ENCODE measurements around the gene ZNF665. TPM values are rescaled to one million over a fixed set of nuclear protein-coding genes. Genes with fewer than 3 reads are reported as not detected.
"Not testable (repeated sequence)": the region's sequence is repeated elsewhere in the genome, so short reads cannot be mapped to it uniquely, and the experiment has no call there.

Gene ZNF665
- total RNA-seq, 2 donors from 2014 or later = 1.1 to 2.2 TPM

- no peak for DNase-seq (ENCODE audit: low spot score)
- peaks cover 4% of the 10 kb centered on the region for H3K36me3 ChIP-seq
- no peak overlapping the region for H3K4me3 ChIP-seq
- peaks cover 5 to 31% of the 10 kb centered on the region in 2 donors for H3K9me3 ChIP-seq
- H3K27ac ChIP-seq = no peak overlapping the region
- peaks cover 0 to 7% of the 10 kb centered on the region in 2 donors for H3K4me1 ChIP-seq
- no peaks in the 10 kb centered on the region for H3K27me3 ChIP-seq
- TF ChIP-seq CTCF (IDR thresholded peaks at IDR 0.05) = no peak
These were observed 56.7 kb downstream of the ZNF665 start for GRCh38 chr19:53136432-53136831.

- no peaks in the 10 kb centered on the region for H3K27me3 ChIP-seq
- H3K4me3 ChIP-seq = peak within 1 kb of the TSS; percentile 65 to 75
- DNase-seq (ENCODE audit: low spot score) = peak; percentile 84
- peak within 1 kb of the TSS; percentile 82 to 90 for H3K27ac ChIP-seq
- no peak for TF ChIP-seq CTCF (IDR thresholded peaks at IDR 0.05)
- peaks cover 0 to 12% of the 10 kb centered on the region in 2 donors for H3K4me1 ChIP-seq
- no peaks in the 10 kb centered on the region for H3K9me3 ChIP-seq
- no peaks in the 10 kb centered on the region for H3K36me3 ChIP-seq
These were observed 60.8 kb downstream of the ZNF665 start, which contains the start of gene ZNF415 for GRCh38 chr19:53132141-53132991. TSS of gene ZNF415 (minus strand) at chr19:53132910. CDS start at chr19:53122676, 10,234 bp downstream.

- no peak for TF ChIP-seq CTCF (IDR thresholded peaks at IDR 0.05)
- Histone ChIP-seq H3K4me1 (peaks cover 0 to 12% of the 10 kb centered on the region in 2 donors), H3K9me3 (no peaks in the 10 kb centered on the region), H3K27ac (peak overlapping the region; percentile 82 to 90), H3K27me3 (no peaks in the 10 kb centered on the region), H3K4me3 (peak overlapping the region; percentile 65 to 75), H3K36me3 (no peaks in the 10 kb centered on the region)
- DNase-seq (ENCODE audit: low spot score) = no peak
These were observed 61.4 kb downstream of the ZNF665 start for GRCh38 chr19:53131727-53132126.

- no peak for DNase-seq (ENCODE audit: low spot score)
- no peaks in the 10 kb centered on the region for H3K27me3 ChIP-seq
- H3K36me3 ChIP-seq = no peaks in the 10 kb centered on the region
- H3K27ac ChIP-seq = peak overlapping the region; percentile 82 to 90
- H3K4me1 ChIP-seq = peaks cover 0 to 12% of the 10 kb centered on the region in 2 donors
- no peak for TF ChIP-seq CTCF (IDR thresholded peaks at IDR 0.05)
- H3K4me3 ChIP-seq = no peak overlapping the region
- no peaks in the 10 kb centered on the region for H3K9me3 ChIP-seq
These were observed 62.0 kb downstream of the ZNF665 start for GRCh38 chr19:53131085-53131590.

- no peak overlapping the region for H3K4me3 ChIP-seq
- DNase-seq (ENCODE audit: low spot score) = no peak
These were observed 62.7 kb downstream of the ZNF665 start for GRCh38 chr19:53130506-53130905.

GRCh38 chr19:53126733-53127526, 66.2 kb downstream of the ZNF665 start:
- not testable (repeated sequence) for H3K27me3 ChIP-seq; H3K9me3 ChIP-seq; H3K36me3 ChIP-seq; DNase-seq (ENCODE audit: low spot score); H3K4me3 ChIP-seq
- Histone ChIP-seq H3K4me1 (peaks cover 0 to 10% of the 10 kb centered on the region in 2 donors), H3K27ac (peak overlapping the region in 1 of 2 donors; percentile 39)

More at GRCh38 chr19:53130506-53130905, 62.7 kb downstream of the ZNF665 start:
- H3K9me3 ChIP-seq = no peaks in the 10 kb centered on the region
- H3K36me3 ChIP-seq = no peaks in the 10 kb centered on the region
- peaks cover 0 to 12% of the 10 kb centered on the region in 2 donors for H3K4me1 ChIP-seq
- peak overlapping the region; percentile 82 to 90 for H3K27ac ChIP-seq
- TF ChIP-seq CTCF (IDR thresholded peaks at IDR 0.05) = no peak
- no peaks in the 10 kb centered on the region for H3K27me3 ChIP-seq
